Measurements from ENCODE around the gene CAMK2A.
"Not testable (repeated sequence)": the region's sequence is repeated elsewhere in the genome, so short reads cannot be mapped to it uniquely, and the experiment has no call there.

CAMK2A gene

DNA sequence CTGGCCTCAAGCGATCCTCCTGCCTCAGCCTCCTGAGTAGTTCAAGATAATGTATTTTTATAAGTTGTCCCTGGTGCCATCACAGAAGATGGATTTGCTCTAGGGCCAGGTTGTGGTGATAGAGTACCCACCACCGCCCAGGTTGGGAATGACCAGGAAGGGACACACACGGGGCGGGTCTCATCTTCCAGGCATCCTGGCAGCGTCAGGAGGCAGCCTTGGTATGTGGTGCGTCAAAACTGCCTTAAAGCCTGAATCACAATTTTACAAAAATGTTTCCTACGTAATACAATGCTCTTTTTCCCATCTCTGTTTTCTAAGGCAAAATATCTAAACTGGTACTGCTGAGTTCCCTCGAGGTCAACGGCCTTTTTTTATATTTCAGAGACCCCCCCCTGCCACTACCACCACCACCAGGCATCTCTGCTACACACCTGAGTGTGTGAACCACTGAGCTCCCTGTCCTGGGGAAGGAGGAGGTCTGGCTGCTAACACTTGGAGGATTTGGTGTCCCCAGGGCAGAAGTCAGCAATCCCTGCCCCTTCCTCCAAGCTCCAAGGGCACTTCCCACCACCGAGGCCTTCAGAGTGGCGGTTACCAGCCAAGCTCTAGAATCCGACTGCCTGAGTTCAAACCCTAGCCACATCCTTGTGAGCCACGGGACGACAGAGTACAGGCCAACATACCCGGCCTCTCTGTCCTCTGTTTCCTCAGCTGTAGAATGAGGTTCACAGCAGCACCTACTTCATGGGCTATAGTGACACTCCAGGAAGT is 52.4 kb downstream of the CAMK2A start:
- no peak for DNase-seq (ENCODE audit: low spot score)

DNA sequence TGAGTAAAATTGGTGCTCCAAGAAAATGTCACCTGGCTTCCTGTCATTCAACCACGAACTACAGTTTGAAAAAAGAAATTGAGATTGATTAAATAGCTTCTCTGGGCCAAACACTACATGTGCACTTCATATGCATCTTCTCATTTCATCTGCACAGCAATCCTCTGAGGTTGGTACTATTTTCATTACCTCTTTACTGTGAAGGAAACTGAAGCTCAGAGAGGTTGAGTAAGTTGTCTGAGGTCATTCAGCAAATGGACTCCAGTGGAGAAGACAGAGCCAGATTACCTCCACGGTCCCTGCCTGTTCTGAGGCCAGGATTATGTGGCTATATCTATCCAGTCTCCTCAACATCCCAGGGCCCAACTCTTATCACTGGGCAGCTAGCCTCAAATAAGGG is 53.3 kb downstream of the CAMK2A start:
- no peak for DNase-seq (ENCODE audit: low spot score)

DNA sequence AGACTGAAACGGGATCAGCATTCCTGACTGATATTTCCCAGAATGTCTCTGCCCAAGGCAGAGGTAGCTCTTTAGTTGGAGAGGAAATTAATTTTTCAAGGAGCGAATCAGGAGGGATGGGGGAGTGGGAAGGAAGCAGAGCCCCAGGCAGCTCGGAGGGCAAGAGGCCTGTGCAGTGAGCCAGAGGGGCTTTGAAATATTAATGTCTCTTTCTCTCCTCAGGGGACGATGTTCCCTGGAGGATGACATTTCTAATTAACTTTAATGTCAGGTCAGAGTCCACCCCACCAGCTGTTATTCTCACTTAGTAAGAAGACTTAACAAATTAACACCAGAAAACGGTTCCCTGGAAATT is 54.1 kb downstream of the CAMK2A start:
- no peak for DNase-seq (ENCODE audit: low spot score)

DNA sequence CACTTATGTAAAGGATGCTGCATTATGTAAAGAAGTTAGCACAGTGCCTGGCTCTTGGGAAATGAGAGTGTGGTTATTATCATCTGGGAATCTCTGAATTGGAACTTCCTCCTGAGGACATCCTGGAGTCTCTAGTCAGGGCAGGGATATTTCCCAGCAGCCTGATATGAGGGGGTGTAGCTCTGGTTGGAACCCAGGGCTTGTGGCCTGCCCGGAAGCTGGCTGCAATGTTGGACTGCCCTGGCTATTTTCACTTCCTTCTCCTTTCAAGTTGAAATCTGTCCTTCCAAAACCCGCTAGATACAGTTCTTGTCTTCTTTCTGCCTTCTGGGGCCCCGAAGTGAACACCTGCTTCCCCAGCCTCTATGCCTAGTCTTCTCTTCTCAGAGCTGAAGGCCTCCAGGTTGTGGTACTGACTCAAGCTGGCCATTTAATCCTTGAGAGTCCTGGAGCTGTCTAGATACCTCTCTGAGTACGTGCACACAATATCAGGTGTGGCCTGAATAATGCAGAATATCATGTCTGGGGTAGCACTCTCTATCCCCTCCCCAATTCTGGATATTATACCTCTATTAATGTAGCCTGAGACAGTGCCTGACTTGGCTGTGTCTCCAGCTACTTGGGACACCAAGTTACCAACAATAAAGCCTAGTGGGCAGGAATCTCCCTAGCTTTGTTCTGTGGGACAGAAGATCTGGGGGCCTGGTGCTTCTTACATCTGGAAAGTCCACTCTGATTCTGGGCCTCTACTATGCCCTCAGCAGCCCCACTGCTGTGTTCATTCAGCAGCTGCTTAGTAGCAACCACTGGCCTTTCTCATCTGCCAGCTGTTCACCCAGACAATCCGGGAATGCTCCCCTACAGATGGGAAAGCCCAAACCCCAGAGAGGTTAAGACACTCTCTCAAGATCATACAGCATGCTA is 54.7 kb downstream of the CAMK2A start:
- DNase-seq (ENCODE audit: low spot score): no peak

DNA sequence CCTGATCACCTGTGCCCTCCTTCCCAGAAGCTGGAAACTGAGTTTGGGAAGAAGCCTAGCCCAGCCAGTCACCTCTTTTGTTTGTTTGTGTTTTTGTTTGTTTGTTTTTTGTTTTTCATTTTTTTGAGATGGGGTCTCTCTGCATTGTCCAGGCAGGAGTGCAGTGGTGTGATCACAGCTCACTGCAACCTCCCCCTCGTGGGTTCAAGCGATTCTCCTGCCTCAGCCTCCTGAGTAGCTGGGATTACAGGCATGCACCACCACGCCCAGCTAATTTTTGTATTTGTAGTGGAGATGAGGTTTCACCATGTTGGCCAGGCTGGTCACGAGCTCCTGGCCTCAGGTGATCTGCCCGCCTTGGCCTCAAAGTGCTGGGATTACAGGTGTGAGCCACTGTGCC is 55.9 kb downstream of the CAMK2A start:
- not testable (repeated sequence) for DNase-seq (ENCODE audit: low spot score)

DNA sequence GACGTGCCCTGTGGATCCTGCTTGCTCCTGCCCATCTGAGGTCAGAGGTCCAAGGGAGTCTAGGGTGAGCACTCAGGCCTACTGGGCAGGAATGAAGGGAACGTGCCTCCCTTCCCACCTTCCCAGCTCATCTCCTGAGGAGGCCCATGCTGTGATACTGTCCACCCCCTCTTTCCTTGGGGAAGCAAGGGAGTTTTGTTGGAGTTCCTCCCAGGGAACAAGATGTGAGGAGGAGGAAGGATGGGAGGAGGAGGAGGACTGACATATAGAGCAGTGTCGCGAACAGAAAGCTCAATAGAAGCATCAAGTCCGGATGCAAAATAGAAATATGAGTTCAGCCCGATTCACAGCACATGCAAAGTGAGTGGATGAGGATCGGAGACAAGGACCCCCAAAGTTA is 58.7 kb downstream of the CAMK2A start:
- no peak for DNase-seq (ENCODE audit: low spot score)

DNA sequence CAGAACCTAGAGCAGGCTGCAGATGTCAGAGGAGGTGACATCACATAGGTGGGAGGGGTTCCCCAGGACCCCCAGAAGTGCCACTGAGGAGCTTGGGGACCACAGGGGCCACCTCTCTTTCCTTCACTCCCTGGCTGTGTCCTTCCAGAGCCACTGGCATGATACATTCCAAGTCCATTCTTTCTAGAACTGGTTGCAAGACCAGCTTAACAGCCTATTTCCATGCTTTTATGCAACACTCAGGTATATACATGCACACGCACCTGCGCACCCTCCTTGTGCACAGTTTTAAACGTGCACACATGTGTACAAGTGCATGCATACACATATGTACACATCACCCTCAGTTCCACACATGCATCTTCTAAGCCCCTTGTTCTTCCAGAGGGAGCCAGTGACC is 60.0 kb downstream of the CAMK2A start:
- DNase-seq (ENCODE audit: low spot score): no peak

DNA sequence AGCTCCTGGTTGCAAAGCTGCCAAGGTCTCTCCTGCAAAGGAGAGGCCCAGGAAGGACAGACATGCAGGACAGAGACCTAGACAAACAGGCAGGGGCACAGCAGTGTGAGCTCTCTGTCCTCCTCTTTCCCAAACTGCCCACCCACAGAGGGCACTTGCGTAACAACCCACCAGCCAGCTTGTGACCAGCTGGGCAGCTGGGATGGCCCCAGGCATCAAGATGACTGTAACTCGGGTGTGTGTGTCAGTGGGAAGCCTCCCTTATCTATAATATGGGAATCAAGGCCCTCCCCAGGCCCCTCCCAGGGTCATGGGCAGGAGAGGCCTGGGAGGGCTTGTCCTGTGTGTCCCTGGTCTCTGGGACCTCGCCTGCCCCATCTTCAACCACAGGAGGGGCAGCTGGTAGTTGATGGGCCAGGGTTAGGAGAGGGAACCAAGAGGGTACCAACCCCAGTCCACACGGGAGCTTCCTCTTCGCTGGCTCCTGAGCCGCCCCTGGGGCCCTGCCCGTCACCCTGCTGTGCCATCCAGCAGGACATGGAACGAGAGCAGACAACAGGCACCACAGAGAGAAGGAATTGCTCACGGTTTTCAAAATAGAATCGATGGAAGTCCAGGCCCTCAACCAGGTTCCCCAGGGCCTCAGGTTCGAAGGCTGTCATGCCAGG is 61.8 kb downstream of the CAMK2A start:
- DNase-seq (ENCODE audit: low spot score): no peak

DNA sequence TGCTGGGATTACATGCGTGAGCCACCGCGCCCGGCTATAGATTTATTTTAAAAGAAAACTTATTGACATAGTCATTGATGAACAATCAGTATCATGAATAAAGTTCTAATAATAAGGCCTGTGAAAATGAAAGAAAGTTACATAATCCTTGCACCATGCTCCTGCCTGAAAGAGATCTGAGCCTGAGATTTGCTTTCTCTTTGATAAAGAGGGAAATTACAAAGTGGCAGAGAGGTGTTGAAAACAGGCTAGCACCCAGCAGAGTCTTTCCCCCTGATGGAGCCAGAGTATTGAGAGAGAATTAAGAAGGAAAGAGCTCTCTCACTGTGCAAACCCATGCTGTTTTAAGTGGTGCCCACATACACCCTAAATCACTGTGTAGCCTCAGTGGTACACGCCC is 62.5 kb downstream of the CAMK2A start:
- DNase-seq (ENCODE audit: low spot score): no peak

DNA sequence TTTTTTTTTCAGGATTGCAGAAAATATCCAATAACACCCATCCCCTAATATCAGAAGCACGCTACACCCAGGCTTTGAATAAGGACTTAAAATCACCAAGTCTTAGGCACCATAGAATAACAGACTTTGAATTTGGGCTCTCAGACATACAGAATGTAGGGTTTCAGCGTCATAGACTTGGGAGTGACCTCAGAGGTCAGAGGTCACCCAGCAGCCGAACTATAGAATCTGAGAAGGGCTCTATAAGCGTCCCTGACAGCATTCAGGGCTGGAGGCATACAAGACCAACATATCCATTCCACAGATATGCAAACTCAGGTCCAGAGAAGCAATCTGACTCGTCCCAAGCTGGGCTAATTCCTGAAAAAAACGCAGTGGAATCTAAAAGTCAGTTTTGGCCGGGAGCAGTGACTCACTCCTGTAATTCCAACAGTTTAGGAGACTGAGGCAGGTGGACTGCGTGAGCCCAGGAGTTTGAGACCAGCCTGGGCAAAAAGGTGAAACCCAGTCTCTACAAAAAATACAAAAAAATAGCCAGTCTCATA is 65.0 kb downstream of the CAMK2A start:
- DNase-seq (ENCODE audit: low spot score): no peak

DNA sequence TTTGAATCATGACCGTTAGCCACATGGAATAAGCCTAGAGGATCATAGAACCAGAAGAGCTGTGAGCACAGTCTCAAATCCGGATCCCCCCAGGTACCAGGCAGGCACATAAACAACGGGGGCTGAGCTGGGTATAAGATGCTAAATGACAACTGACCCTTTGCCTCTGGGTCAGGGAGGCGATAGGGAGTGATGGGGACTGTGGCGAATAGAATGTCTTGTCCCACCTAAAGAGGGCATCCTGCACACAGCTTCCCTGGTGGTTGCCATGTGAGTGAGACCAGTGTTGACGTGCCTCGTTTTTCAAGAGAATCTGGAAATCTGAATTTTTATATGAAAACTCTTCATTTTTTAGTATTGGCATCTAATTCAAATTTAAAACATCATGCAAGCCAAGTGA is 66.1 kb downstream of the CAMK2A start:
- DNase-seq (ENCODE audit: low spot score): no peak

DNA sequence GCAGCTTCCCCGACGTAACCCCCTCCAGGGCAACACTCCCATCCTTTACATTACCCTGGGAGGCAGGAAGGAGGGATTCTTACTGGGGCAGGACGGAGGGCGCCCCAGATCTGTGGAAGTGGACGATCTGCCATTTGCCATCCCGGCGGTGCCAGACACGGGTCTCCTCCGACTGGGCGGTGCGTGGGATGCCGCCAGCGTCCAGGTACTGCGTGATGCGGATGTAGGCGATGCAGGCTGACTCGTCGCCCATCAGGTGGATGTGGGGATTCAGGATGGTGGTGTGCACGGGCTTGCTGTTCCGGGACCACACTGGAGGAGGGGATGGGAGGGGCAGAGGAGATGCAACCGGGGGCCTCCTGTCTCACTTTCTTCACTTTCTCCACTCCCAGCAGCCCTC is 66.7 kb downstream of the CAMK2A start:
- DNase-seq (ENCODE audit: low spot score): no peak

DNA sequence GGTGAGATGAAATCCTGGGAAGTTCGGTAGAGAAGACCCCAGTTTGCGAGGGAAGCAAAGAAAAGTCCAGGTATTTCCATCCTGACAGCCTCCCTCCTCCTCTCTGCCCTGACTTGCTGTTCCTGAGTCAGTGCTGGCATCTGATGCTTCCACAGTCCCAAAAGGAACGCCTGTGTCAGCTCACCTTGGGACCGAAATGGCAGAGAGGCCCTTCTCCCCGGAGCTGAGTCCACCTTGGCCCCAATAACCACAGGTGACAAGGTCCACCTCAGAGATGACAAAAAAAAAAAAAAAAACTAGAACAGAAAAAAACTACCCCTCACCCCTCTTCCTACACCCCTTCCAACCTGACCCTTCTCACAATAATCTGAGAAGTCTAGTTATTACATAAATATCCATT is 68.1 kb downstream of the CAMK2A start:
- DNase-seq (ENCODE audit: low spot score): no peak

DNA sequence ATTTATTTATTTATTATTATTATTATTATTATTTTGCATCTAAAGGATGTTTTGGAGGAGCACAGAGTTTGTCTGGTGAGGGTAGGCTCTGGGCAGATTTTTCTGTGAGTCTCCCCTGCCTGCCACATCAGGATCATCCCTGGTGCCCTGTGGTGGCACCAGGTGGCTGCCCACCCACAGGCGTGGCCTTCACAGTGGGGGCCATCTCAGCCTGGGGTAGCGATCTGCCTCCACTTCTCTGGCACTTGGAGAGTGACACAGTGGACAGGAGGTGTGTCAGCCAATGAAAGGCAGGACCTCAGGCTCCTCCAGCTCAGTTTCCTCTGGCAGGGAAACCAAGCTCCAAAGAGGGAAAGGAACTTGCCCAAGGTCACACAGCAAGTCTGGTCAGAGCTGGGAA is 69.7 kb downstream of the CAMK2A start:
- no peak for DNase-seq (ENCODE audit: low spot score)

DNA sequence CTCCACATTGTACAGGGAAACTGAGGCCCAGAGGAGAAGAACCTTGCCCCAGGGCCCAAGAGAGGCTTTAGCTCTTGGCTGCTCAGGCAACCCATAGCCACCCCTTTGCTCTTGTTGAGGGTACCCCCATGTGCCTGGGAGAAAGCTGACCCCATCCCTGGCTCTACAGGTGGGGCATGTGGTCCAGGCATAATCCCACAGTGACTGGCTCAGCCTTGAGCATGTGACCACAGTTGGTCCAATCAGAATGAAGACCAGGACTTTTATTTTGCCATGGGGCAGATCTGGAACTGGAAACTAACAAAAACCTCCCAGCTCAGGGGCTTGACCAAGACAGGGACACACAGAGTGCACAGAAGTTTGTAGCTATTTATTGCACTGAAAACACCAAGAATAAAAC is 70.4 kb downstream of the CAMK2A start:
- no peak for DNase-seq (ENCODE audit: low spot score)

DNA sequence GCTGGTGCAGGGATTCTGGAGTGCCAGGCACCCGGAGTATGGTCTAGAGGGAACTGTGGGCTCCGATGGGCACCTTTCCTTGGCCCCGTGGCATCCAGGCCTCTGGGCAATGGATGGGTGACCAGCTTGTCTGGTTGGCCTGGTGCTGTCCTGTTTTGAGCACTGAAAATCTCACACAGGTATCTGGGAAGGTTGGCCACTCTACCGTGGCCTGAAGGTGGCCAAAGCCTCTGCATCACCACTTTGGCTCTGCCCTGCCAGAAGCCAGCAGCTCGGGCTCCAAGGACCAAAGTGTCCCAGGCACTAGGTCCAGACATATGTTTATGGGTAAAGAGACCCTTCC is 70.9 kb downstream of the CAMK2A start:
- DNase-seq (ENCODE audit: low spot score): no peak

DNA sequence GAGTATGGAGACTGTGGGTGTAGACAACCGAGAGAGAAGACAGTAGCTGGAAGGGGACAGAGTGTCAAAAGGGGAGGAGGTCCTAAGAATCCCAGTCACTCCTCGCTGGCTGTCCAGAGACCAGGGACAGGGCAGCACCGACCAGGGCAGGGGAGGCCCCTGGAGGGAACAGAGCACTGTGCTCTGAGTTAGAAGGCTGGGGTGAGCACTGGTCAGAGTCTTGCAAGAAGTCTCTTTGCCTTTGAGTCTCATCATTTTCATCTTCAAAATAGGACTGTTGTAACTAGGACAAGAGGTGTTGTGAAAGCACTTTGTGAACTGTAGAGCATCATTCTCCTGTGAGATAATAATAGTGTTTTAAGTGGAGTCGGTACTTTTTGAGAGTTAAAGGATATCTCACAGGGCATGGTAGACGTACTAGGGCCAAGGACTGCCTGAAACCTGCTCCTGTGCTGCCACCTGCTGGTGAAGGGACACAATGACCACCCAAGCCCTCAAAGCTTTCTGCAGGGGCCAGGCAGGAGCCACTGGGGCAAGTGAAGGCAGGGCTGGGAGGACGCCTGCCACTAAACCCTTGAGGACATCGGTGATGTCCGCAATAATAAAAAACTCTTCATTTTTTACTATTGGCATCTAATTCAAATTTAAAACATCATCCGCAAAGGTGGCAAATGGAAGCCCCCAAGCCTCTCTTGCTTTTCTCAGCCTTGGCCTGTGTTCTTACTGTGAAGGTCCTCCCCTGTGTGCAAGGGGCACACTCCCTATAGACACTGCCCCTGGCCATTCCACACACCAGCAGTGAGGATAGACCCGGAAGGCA is 71.5 kb downstream of the CAMK2A start:
- DNase-seq (ENCODE audit: low spot score): peak; percentile 85

DNA sequence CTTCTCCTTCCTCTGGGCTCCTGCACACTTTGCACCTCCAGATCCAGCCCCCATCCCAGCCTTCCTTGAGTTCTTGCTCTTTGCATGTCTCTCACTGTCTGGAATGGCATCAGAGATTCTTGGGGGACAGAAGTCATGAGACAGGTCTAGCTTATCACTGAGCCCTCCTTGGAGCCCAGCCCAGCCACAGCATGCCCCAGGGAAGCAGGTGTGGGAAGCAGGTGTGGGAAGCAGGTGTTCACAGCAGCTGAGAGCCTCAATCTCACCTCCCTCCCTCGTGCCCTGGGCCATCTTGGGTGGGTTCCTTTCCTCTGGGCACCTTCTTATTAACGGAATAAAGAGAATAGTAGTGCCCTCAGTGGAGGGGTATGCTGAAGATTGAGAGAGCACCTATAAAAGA is 72.5 kb downstream of the CAMK2A start:
- no peak for DNase-seq (ENCODE audit: low spot score)

DNA sequence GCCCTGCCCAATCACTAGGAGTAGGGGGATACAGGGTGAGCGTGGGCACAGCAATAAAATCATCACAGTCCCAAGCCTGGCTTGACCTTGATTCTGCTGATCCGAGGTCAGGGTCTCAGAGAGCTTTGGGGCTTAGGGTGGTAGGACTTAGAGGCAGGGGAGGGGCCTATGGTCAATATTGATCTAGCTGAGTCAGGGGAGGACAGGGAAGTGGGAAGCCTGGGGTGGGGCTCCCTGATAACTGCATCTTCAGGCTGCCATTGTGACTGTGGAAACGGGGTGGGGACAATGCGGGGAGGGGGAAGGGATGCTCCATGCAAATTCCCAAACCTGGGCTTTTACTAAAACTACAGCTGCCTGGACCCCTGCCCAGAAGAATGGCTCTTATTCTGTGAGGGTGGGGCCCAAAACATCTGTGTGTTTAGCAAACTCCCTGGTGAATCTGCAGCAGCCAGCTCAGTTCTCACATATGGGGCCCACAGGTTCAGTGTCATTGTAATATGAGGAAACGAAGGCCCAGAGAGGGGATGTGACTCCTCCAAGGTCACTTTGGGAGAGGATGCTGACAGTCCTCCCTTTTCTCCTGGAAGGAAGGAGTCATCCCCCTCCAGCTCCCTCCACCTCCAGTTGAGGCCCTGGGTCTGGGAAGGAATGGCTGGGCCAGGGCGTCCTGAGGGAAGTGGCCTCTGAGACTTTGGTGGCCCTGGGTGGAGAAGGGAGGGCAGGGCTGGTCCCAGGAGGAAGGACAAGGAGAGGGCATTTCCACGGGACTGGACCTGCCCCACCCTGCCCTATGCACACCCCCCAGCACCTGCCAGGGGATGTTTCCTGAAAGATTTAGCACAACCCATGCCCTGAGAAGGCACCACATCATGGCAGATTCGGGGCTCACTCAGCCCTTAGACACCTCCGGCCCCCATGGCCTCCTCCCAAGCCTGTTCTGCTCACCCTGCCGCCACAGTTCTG is 73.3 kb downstream of the CAMK2A start:
- peak; percentile 41 for DNase-seq (ENCODE audit: low spot score)

DNA sequence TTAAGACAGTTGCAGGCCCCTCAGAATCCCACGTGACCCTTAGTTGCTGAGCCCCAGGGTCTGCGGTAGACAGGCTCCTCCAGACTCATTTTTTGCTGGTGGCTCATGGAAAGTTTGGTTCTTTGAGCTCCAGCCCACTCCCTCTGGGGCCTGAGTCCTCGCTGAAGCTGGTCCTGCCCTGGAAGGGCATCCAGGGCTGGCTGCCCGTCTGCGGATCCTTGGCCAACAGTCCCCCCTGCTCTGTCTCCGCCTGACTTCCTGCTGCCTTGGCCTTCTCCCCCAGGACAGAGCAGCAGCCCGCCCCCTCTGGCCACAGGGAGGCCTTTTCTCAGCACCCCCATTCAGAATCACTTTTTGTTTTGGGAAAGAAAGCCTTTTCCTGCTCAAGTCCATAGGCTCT is 75.3 kb downstream of the CAMK2A start:
- no peak for DNase-seq (ENCODE audit: low spot score)

DNA sequence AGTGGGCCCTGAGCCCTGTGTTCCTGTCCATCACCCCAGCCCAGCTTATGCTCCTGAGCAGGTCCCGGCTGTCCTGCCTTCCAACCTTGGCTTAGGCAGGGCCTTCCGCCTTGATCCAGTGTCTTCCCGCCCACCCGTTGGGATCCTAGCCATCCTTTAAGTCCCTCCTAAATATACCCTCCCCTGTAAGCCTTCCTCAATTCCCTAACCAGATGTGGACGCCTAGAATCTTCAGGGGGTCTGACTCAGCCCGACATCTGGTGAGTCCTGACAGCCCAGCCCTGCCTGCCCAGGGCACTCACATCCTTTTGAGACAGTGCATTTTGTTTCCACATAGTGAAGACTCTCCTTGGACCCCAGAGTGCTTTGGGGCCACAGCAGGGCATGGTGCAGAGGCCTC is 76.0 kb downstream of the CAMK2A start:
- no peak for DNase-seq (ENCODE audit: low spot score)

Data from HuH-7 (cell line).